GM18499 (cell line): ENCODE measurements around the gene SNX24.
"Not testable (repeated sequence)": the region's sequence is repeated elsewhere in the genome, so short reads cannot be mapped to it uniquely, and the experiment has no call there.

Source experiments
- ATAC-seq: cut with Tn5 transposase; IDR thresholded peaks from one replicate; pipeline ENCODE4 v1.9.1; 2021; ENCODE audit warnings: moderate number of reproducible peaks; ENCODE audit not compliant: insufficient read depth, unreplicated experiment

The SNX24 gene

DNA sequence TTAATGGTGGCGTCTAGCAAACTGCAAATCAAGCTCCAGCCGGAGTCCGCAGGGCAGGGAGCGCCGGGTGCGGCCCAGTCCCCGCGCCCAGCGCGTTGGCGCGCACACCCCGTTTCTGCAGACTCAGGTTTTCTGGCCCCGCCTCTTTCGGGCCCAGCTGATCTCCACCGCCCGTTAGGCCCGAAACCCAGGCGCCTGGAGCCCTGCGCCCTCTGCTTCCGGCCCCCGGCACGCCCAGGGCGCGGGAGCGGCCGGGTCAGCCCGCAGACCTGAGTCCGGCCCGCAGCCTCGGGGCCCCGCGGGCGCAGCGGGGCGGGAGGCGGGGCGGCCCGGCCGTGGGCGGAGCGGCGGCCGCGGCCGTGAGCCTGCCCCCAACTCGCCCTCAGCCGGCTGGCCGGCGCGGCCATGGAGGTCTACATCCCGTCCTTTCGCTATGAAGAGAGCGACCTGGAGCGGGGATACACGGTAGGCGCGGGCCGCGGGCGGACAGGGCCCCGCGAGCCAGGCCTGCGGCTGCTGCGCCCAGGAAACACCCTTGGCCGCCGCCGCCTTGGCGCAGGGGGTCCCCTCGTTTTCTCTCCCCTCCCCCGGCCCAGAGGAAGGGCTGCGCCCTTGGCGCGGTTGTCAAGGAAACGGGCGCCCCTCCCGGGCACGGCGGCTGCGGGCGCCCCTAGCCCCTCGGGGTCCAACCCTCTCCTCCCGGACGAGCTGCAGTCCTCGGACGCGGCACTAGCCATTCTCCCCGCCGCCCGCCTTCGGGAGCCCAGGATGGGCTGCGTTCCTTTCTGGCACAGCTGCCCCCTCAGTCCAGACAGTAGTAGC, at the start of gene SNX24:
Gene SNX24 (plus strand): TSS at position 385 of the 822 bp plus-strand sequence. CDS start 21 bp downstream, at position 406.
- peak; percentile 74 for ATAC-seq

DNA sequence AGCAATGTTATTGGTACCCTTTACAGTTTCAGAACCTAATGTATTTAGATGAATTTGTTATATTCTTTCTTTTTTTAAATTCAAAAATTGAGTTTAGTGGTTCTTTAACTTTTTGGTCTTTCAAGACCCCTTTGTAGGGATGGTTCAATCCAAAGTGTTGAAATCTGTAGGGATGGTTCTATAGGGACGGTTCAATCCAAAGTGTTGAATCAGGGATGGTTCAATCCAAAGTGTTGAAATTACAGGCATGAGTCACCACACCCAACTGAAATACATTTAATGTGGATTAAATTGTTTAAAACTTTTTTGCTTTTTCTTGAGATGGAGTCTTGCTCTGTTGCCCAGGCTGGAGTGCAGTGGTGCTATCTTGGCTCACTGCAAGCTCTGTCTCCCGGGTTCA, 39.9 kb upstream of the SNX24 start:
- no peak for ATAC-seq

- no peak for ATAC-seq
Measured at GRCh38 chr5:122810405-122810804, 35.0 kb upstream of the SNX24 start.

DNA sequence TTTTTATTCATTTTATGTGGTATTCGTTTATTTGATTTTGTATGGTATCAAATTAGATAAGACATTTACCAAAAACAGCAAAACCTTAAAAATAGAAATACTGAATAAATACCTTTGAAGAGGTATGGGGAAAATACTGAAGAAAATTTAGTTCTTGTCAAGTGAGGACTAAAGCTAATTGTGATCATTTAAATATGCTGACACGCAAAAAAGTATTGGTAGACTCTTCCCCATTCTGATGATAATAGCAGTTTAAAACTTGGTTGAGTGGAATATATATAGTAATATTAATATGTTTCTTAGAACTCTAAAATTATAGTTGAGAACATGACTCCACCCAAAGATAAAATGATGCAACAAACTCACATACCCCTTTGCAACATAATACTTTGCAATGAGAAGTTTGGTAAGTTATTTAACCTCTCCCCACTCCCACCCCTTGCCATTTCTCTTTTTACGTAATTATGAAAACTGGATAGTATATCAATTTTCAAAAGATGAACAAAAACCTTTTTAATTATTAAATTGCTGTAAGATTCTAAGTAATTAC, 30.1 kb upstream of the SNX24 start:
- no peak for ATAC-seq

GRCh38 chr5:122816756-122817155, 28.7 kb upstream of the SNX24 start:
- ATAC-seq, result no peak

DNA sequence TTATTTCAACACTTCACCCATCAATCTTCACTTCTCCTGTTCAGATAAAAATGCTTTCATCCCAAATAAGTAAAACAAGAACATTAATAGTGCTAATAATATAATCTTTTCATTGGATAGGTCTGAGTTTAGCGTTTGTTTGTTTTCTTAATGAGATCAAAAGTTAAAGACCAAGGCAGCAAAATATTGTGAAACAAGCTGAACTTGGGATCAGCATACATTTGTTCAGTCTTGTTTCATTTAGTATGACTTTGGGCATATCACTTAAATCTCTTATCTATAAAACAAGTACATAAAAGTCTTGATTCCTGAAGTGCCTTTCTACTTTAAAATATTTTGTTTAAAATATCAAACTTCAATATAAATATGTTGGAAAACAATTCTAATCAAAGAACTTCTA, 13.4 kb upstream of the SNX24 start:
- ATAC-seq, result no peak

GRCh38 chr5:122835681-122836080, 9.7 kb upstream of the SNX24 start:
- ATAC-seq, result no peak

- ATAC-seq, result no peak
Measured at GRCh38 chr5:122836947-122837346, 8.5 kb upstream of the SNX24 start.

- ATAC-seq, result no peak
Measured at GRCh38 chr5:122839731-122840130, 5.7 kb upstream of the SNX24 start.

- ATAC-seq, result no peak
Measured at GRCh38 chr5:122842016-122842580, 3.3 kb upstream of the SNX24 start.

DNA sequence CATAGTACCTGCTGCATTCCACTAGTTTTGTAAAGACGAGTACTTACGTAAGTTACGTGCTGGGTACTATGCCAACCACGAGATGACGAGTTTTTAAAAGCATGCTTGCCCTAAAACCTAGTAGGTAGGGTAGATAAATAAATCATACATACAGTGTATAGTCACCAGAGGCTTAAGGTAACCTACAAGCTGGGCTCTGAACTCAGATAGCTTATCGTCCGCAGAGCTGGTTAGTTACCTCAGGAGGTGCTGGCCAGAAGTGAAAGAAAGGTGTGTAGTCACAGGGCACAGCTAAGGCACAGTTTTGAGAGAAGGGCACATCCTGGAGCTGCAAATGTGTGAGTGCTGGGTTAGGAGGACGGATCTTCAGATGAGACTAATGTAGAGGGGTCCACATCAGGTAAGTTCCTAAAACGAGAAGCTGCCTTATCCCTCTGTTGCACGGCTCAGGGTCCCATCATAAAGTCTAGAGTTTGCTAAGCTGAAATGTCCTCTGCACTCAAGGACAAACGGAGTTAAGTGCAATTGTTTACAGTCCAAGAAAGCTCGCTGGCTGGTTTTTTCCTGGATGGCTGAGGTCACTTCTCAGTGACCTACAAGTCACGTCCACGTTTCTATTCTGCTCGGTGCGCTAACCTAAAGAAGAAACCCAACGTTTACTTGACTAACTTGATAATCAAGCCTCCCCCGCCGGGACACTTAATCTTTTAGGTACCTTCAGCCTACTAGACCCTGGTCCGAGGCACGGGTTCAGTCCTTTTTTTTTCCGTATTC, 1.1 kb upstream of the SNX24 start:
- no peak for ATAC-seq

DNA sequence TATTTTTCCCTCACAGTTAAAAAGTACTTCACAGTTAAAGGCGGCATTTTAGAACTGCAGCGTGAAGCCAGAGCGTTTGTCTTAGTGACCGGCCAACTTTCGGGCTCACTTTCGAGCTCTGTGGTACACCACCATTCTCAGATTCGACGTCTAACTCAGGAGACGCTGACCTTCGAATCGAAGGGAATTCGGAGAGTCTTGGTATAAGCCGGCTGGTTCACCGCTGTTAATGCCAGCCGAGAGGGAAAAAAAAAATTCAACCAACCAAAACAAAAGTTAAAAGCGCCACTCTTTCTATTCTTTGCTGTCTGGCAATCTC, 544 bp upstream of the SNX24 start:
- ATAC-seq, result peak; percentile 32

DNA sequence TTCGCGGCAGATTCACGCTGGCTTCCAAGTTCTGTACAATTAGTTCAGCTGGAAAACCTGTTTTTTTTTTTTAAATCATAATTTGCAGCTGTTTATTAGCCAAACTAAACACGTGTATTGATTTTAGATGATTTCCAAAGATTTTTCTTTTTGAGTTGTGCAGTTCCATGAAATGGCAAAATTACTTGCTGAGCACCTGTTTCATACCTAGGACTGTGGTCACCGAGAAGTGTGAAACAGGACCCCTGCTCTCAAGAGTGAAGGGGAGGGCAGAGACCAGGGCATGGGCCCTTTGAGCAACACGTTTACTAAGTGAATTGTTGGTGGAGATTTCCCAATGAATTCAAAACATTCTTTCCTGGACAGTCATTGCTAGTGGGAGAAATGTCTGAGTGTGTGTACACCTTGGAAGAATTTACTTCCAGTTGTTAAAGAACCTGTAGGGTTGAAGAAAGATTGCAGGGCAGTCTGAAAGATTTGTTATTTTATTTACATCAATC, 688 bp downstream of the SNX24 start:
- no peak for ATAC-seq

DNA sequence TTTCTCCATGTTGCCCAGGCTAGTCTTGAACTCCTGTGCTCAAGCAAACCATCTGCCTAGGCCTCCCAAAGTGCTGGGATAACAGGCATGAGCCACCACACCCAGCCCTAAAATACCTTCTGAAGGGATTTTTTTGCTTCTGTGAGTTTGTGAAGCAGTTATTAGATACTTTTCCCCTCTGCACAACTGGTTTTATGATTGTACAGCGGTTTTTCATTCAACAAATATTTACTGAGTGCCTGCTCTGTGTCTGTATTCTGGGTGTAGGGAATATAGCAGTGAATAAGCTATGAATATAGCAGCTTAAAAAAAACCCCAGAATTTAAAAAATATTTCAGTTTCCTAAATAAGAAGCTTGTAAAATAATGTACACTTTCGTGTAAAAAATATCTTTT, 2.3 kb downstream of the SNX24 start:
- no peak for ATAC-seq

GRCh38 chr5:122849771-122850170, 4.4 kb downstream of the SNX24 start:
- ATAC-seq, result no peak

DNA sequence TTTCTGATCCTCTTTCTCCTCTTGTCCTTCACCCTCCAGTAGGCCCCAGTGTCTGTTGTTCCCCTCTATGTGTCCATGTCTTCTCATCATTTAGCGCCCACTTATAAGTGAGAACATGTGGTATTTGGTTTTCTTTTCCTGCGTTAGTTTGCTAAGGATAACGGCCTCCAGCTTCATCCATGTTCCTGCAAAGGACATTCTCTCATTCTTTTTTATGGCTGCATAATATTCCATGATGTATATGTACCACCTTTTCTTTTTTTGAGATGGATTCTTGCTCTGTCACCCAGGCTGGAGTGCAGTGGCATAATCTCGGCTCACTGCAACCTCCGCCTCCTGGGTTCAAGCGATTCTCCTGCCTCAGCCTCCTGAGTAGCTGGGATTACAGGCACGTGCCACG, 12.1 kb downstream of the SNX24 start:
- not testable (repeated sequence) for ATAC-seq

- no peak for ATAC-seq
Measured at GRCh38 chr5:122858451-122858850, 13.0 kb downstream of the SNX24 start.

DNA sequence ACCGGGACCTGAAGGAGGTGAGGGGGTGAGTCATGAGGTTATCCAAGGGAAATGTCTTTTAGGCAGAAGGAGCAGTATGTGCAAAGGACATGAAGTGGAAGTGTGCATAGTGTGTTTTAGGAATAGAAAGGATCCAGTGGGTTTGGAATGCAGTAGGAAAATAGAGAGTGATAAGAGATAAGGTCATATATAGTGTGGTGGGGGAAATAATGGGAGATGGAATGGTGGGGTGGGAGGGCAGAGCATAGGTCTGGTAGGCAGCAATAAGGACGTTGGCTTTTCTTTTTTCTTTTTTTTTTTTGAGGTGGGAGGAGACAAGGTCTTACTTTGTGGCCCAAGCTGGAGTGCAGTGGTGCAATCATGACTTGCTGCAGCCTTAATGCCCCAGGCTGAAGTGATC, 17.8 kb downstream of the SNX24 start:
- no peak for ATAC-seq

- no peak for ATAC-seq
Measured at GRCh38 chr5:122863721-122864120, 18.3 kb downstream of the SNX24 start.

GRCh38 chr5:122864400-122864799, 19.0 kb downstream of the SNX24 start:
- ATAC-seq, result no peak

- ATAC-seq, result no peak
Measured at GRCh38 chr5:122864842-122865241, 19.4 kb downstream of the SNX24 start.
